Stimulated activated CD4-positive, alpha-beta T cell treated with anti-CD3 and anti-CD28 coated beads, Interleukin-1b, Interleukin-23, amount 100 ng/mL, for 48 hours (primary cell): ENCODE data around the gene CDYL.
"Not testable (repeated sequence)": the region's sequence is repeated elsewhere in the genome, so short reads cannot be mapped to it uniquely, and the experiment has no call there.

Experiments
- DNase-seq: peaks from one replicate; pipeline ENCODE4 v3.0.0-alpha.2; 2020

Gene CDYL

GRCh38 chr6:4805553-4806336 lies 29.5 kb downstream of the CDYL start:
- DNase-seq: no peak

GRCh38 chr6:4806337-4806725 lies 30.1 kb downstream of the CDYL start:
- DNase-seq: no peak

- no peak for DNase-seq
These were observed 30.6 kb downstream of the CDYL start for GRCh38 chr6:4806791-4807190.

GRCh38 chr6:4808396-4808795 lies 32.2 kb downstream of the CDYL start:
- no peak for DNase-seq

GRCh38 chr6:4809999-4810918 lies 34.1 kb downstream of the CDYL start:
- no peak for DNase-seq

GRCh38 chr6:4812068-4812467 lies 35.9 kb downstream of the CDYL start:
- DNase-seq: no peak

- no peak for DNase-seq
These were observed 36.9 kb downstream of the CDYL start for GRCh38 chr6:4813055-4813454.

- no peak for DNase-seq
These were observed 38.0 kb downstream of the CDYL start for GRCh38 chr6:4814212-4814611.

GRCh38 chr6:4814987-4815386 lies 38.8 kb downstream of the CDYL start:
- no peak for DNase-seq

GRCh38 chr6:4815584-4815983 lies 39.4 kb downstream of the CDYL start:
- DNase-seq: no peak

GRCh38 chr6:4816904-4817303 lies 40.7 kb downstream of the CDYL start:
- no peak for DNase-seq

GRCh38 chr6:4817551-4817950 lies 41.3 kb downstream of the CDYL start:
- DNase-seq: no peak

- no peak for DNase-seq
These were observed 42.2 kb downstream of the CDYL start for GRCh38 chr6:4818272-4818938.

GRCh38 chr6:4819706-4820283 lies 43.6 kb downstream of the CDYL start:
- no peak for DNase-seq

- no peak for DNase-seq
These were observed 44.6 kb downstream of the CDYL start for GRCh38 chr6:4820704-4821276.

- DNase-seq: no peak
These were observed 46.3 kb downstream of the CDYL start for GRCh38 chr6:4822476-4822875.

- DNase-seq: no peak
These were observed 52.0 kb downstream of the CDYL start for GRCh38 chr6:4828187-4828698.

- no peak for DNase-seq
These were observed 52.9 kb downstream of the CDYL start for GRCh38 chr6:4829089-4829488.

- DNase-seq: not testable (repeated sequence)
These were observed 59.3 kb downstream of the CDYL start for GRCh38 chr6:4835540-4835939.

- DNase-seq: no peak
These were observed 64.0 kb downstream of the CDYL start for GRCh38 chr6:4840169-4840568.

- peak; percentile 23 for DNase-seq
These were observed 67.9 kb downstream of the CDYL start for GRCh38 chr6:4844108-4844507.

- DNase-seq: no peak
These were observed 70.2 kb downstream of the CDYL start for GRCh38 chr6:4846387-4846786.
